Caco-2 (cell line): ENCODE results near the gene HRC. TPM values are rescaled to one million over a fixed set of nuclear protein-coding genes. Genes with fewer than 3 reads are reported as not detected.
"Not testable (repeated sequence)": the region's sequence is repeated elsewhere in the genome, so short reads cannot be mapped to it uniquely, and the experiment has no call there.

Source experiments
- BruUV-seq: library from RNA; stranded (reverse); fragments of 400-500 nt; replicated peaks from 2 replicates; lab custom pipeline; 2021; lab: Mats Ljungman, UMichigan
- CTCF ChIA-PET: fragments of 300-600 bp; sonication (Branson Sonifier 250); formaldehyde crosslinking; loops from one replicate; lab custom pipeline; 2022; ENCODE audit warnings: antibody characterized with exemption; lab: Charles Lee
- POLR2A ChIA-PET: fragments of 300-600 bp; sonication (Branson Sonifier 250); formaldehyde crosslinking; loops from one replicate; lab custom pipeline; 2022; ENCODE audit warnings: antibody characterized with exemption; lab: Charles Lee
- DNase-seq, 2 experiments: peaks; one replicate each; pipeline versions ENCODE4 v3.0.0 to v3.0.0-alpha.2; 2020 to 2022
- H3K27me3 ChIP-seq: replicated peaks from 2 replicates; pipeline ENCODE4 v1.6.0; 2011; ENCODE audit warnings: low read length; ENCODE audit not compliant: control insufficient read depth, insufficient read depth
- H3K36me3 ChIP-seq: 2 replicates; pipeline ENCODE4 v1.5.1; 2011; ENCODE audit warnings: low read length; ENCODE audit not compliant: control insufficient read depth, insufficient read depth
- H3K4me1 ChIP-seq: fragments of 250-450 bp; sonication (Bioruptor Pico); 2 replicates; pipeline ENCODE4 v1.5.1; 2020; ENCODE audit warnings: mild to moderate bottlenecking
- H3K4me3 ChIP-seq: 2 replicates; pipeline ENCODE4 v1.5.1; 2011; ENCODE audit warnings: low read depth, mild to moderate bottlenecking, control low read depth, low read length
- H3K9me3 ChIP-seq: fragments of 250-450 bp; sonication (Bioruptor Pico); 2 replicates; pipeline ENCODE4 v1.5.1; 2020; ENCODE audit warnings: mild to moderate bottlenecking, moderate library complexity
- H3K27ac Mint-ChIP-seq: one replicate; pipeline ENCODE4 v1.8.0; 2022; ENCODE audit warnings: mixed read lengths; ENCODE audit not compliant: unreplicated experiment
- H3K27me3 Mint-ChIP-seq: one replicate; pipeline ENCODE4 v1.8.0; 2022; ENCODE audit warnings: mixed read lengths; ENCODE audit not compliant: insufficient read depth, unreplicated experiment
- H3K36me3 Mint-ChIP-seq: one replicate; pipeline ENCODE4 v1.8.0; 2022; ENCODE audit warnings: mild to moderate bottlenecking, mixed read lengths; ENCODE audit not compliant: insufficient read depth, unreplicated experiment
- H3K4me1 Mint-ChIP-seq: one replicate; pipeline ENCODE4 v1.8.0; 2022; ENCODE audit warnings: low read depth, mixed read lengths; ENCODE audit not compliant: unreplicated experiment
- H3K4me3 Mint-ChIP-seq: one replicate; pipeline ENCODE4 v1.8.0; 2022; ENCODE audit warnings: mild to moderate bottlenecking, moderate library complexity, mixed read lengths; ENCODE audit not compliant: unreplicated experiment
- H3K9me3 Mint-ChIP-seq: one replicate; pipeline ENCODE4 v1.8.0; 2022; ENCODE audit warnings: mixed read lengths; ENCODE audit not compliant: unreplicated experiment
- CTCF ChIP-seq, 2 experiments: fragments of 200-600 bp in 1 of 2; IDR thresholded peaks; 1 replicate in 1 of 2; 2 replicates in 1 of 2; pipeline versions ENCODE4 v1.5.1 to v1.8.0; 2011 to 2022; ENCODE audit warnings: antibody characterized with exemption in 1 of 2, control low read depth in 1 of 2, inconsistent platforms in 1 of 2, low read depth in 1 of 2, low read length in 1 of 2, mild to moderate bottlenecking in 1 of 2, moderate library complexity in 1 of 2; ENCODE audit not compliant: insufficient read depth in 1 of 2, severe bottlenecking in 1 of 2, unreplicated experiment in 1 of 2
- intact Hi-C: fragments of 100-400 bp; cut with micrococcal nuclease; formaldehyde crosslinking; loops from one replicate; pipeline ENCODE4 v1.10.0; 2022; ENCODE audit not compliant: unreplicated experiment
- total RNA-seq: library from RNA; stranded (reverse); gene quantifications from 2 replicates; pipeline ENCODE4 v1.2.3, GENCODE V29; 2022

HRC gene
- total RNA-seq, 1 experiment from 2014 or later: not detected

GRCh38 chr19:49188626-49189200, 33.5 kb upstream of the HRC start:
- Histone ChIP-seq H3K4me3 (no peak overlapping the region), H3K9me3 (peaks cover 2% of the 10 kb centered on the region; the same call in 1 of the 2 replicates), H3K4me1 (no peaks in the 10 kb centered on the region), H3K36me3 (no peaks in the 10 kb centered on the region), H3K27me3 (no peaks in the 10 kb centered on the region)
- Mint-ChIP-seq H3K36me3 (peaks cover 30% of the 10 kb centered on the region), H3K27ac (no peak overlapping the region), H3K4me3 (no peak overlapping the region), H3K4me1 (no peaks in the 10 kb centered on the region), H3K27me3 (no peaks in the 10 kb centered on the region), H3K9me3 (peaks cover 8% of the 10 kb centered on the region)
- intact Hi-C loops: no loop called here
- ChIA-PET CTCF (interaction anchor here (0.7 kb wide), 1 partner anchor 140 kb away, joined by 3 read pairs; no protein-coding TSS in a partner anchor), POLR2A (no interaction called here)
- TF ChIP-seq CTCF (IDR thresholded peaks at IDR 0.05; ENCODE audit: insufficient read depth in 1 of 2, low read depth in 1 of 2, low read length in 1 of 2, severe bottlenecking in 1 of 2, unreplicated experiment in 1 of 2): no peak
- no TSS peak for BruUV-seq
- no peak for DNase-seq

- no peaks in the 10 kb centered on the region for H3K27me3 Mint-ChIP-seq
These were observed 30.9 kb upstream of the HRC start for GRCh38 chr19:49186108-49186507.

GRCh38 chr19:49182848-49183375, 27.7 kb upstream of the HRC start:
- no peak for TF ChIP-seq CTCF (IDR thresholded peaks at IDR 0.05; ENCODE audit: insufficient read depth in 1 of 2, low read depth in 1 of 2, low read length in 1 of 2, severe bottlenecking in 1 of 2, unreplicated experiment in 1 of 2)
- Mint-ChIP-seq H3K27ac (no peak overlapping the region), H3K4me3 (no peak overlapping the region), H3K27me3 (no peaks in the 10 kb centered on the region), H3K36me3 (peaks cover 14% of the 10 kb centered on the region), H3K4me1 (no peaks in the 10 kb centered on the region), H3K9me3 (peaks cover 24% of the 10 kb centered on the region)
- Histone ChIP-seq H3K9me3 (peaks cover 2% of the 10 kb centered on the region; the same call in 1 of the 2 replicates), H3K36me3 (no peaks in the 10 kb centered on the region), H3K4me1 (no peaks in the 10 kb centered on the region), H3K4me3 (no peak overlapping the region), H3K27me3 (no peaks in the 10 kb centered on the region)
- intact Hi-C loops: no loop called here
- CTCF ChIA-PET: interaction anchor here (0.9 kb wide), 1 partner anchor 16 kb away, joined by 3 read pairs; no protein-coding TSS in a partner anchor
- POLR2A ChIA-PET: no interaction called here
- no peak for DNase-seq
- BruUV-seq: no TSS peak

More at GRCh38 chr19:49186108-49186507, 30.9 kb upstream of the HRC start:
- Mint-ChIP-seq H3K27ac (no peak overlapping the region), H3K4me1 (no peaks in the 10 kb centered on the region), H3K36me3 (peaks cover 26% of the 10 kb centered on the region), H3K4me3 (no peak overlapping the region), H3K9me3 (peaks cover 24% of the 10 kb centered on the region)
- no TSS peak for BruUV-seq
- no peak overlapping the region for H3K4me3 ChIP-seq
- intact Hi-C loops: no loop called here
- POLR2A ChIA-PET: interaction anchor here (0.6 kb wide), 1 partner anchor 88 kb away, joined by 3 read pairs; no protein-coding TSS in a partner anchor
- DNase-seq: no peak
- TF ChIP-seq CTCF (IDR thresholded peaks at IDR 0.05; ENCODE audit: insufficient read depth in 1 of 2, low read depth in 1 of 2, low read length in 1 of 2, severe bottlenecking in 1 of 2, unreplicated experiment in 1 of 2): no peak
- H3K27me3 ChIP-seq: no peaks in the 10 kb centered on the region
- CTCF ChIA-PET: interaction anchor here (1.1 to 1.2 kb wide), 2 partner anchors 13 to 58 kb away, joined by 4 to 5 read pairs; no protein-coding TSS in a partner anchor
- peaks cover 2% of the 10 kb centered on the region; the same call in 1 of the 2 replicates for H3K9me3 ChIP-seq
- H3K36me3 ChIP-seq: no peaks in the 10 kb centered on the region
- H3K4me1 ChIP-seq: no peaks in the 10 kb centered on the region

- peaks cover 24% of the 10 kb centered on the region for H3K9me3 Mint-ChIP-seq
- H3K4me3 Mint-ChIP-seq, H3K27me3 Mint-ChIP-seq, H3K27me3 ChIP-seq, H3K4me1 Mint-ChIP-seq, H3K4me3 ChIP-seq, H3K36me3 ChIP-seq, H3K9me3 ChIP-seq, H3K27ac Mint-ChIP-seq, H3K4me1 ChIP-seq, intact Hi-C loops, BruUV-seq, DNase-seq: not testable (repeated sequence)
- POLR2A ChIA-PET: interaction anchor here (0.7 kb wide), 1 partner anchor 32 kb away, joined by 10 read pairs; no protein-coding TSS in a partner anchor
- peaks cover 14% of the 10 kb centered on the region for H3K36me3 Mint-ChIP-seq
- CTCF ChIA-PET: interaction anchor here (0.6 to 0.9 kb wide), 2 partner anchors 17 to 1422 kb away, joined by 3 read pairs; no protein-coding TSS in a partner anchor
These were observed 27.0 kb upstream of the HRC start for GRCh38 chr19:49182010-49182847.
